22Rv1 (cell line): Measurements from ENCODE around the gene CCDC57.

ENCODE experiments used
- ZFX ChIP-seq: fragments of 450-650 bp; IDR thresholded peaks from 2 replicates; pipeline ENCODE4 v1.6.1; 2017; ENCODE audit warnings: antibody characterized with exemption, borderline replicate concordance
- TF ChIP-seq, protein P1 (sequence below): fragments of 450-650 bp; IDR thresholded peaks from 2 replicates; pipeline ENCODE4 v1.5.1; 2017; ENCODE audit warnings: mild to moderate bottlenecking

DNA sequence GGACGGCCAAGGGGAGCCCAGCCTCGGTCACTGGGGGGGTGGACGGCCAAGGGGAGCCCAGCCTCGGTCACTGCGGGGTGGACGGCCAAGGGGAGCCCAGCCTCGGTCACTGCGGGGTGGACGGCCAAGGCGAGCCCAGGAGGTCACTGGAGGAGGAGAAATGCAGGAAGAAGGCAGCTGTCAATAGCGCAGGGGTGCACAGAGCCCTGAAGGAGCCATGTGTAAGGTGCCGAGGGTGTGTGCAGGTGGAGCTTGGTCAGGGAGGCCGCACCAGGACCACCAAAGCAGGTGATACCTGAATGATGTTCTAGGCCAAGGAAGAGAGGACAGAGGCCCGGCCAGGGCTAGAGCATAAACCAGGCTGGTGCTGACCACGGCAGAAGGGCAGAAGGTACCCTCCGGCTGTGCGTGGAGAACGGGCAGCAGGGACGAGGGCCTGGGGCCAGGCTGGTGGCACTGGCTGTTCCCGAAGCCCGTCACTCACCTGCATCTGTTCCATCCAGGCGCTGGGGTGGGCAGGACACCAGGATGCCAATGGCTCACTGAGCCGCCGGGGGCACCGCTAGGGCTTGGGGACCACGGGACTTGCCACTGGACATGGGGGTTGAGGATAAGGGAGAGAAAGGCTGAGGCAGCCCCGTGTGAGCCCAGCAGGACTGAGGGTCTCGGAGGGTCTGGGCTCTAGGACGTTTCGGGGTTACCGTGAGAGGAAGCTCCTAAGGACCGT, 5.9 kb upstream of the CCDC57 start:
- TF ChIP-seq, protein P1, sequence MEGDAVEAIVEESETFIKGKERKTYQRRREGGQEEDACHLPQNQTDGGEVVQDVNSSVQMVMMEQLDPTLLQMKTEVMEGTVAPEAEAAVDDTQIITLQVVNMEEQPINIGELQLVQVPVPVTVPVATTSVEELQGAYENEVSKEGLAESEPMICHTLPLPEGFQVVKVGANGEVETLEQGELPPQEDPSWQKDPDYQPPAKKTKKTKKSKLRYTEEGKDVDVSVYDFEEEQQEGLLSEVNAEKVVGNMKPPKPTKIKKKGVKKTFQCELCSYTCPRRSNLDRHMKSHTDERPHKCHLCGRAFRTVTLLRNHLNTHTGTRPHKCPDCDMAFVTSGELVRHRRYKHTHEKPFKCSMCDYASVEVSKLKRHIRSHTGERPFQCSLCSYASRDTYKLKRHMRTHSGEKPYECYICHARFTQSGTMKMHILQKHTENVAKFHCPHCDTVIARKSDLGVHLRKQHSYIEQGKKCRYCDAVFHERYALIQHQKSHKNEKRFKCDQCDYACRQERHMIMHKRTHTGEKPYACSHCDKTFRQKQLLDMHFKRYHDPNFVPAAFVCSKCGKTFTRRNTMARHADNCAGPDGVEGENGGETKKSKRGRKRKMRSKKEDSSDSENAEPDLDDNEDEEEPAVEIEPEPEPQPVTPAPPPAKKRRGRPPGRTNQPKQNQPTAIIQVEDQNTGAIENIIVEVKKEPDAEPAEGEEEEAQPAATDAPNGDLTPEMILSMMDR = no peak
- no peak for TF ChIP-seq ZFX
